ENCODE measurements around the gene TMEM25.

DNA sequence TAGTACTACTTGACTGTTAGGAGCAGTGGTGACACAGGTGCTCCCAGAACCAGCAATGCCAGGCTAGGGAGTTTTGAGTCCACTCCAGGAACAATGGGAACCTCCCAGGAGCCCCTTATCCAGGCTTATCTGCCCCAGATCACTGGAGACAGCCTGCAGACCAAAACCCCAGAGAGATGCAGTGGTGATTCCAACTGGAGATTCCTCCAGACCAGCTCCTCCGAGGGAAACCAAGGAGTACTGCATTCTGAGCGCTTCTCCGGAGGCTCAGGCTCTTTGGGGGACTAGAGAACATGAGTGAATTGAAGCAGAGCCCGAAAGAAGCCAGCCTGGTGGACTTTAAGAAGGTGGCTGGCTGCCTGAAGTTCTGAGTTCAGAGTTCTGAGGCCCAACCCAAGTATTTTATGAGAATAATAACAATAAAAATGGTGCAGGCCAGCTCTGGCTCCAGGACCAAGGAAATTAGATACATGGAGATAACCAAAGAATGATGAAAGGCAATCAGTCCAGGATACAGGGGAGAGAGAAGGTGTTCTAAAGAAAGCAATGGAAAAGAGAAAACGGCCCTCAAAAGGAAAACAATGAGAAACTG lies 1.3 kb upstream of the TMEM25 start:
- TF ChIP-seq MAFK (conservative IDR thresholded peaks at IDR 0.05 in 1 of 2, IDR thresholded peaks at IDR 0.05 in 1 of 2; ENCODE audit: low read length in 2 of 2), result no peak
- no peak for TF ChIP-seq SMC3 (IDR thresholded peaks at IDR 0.05; ENCODE audit: low read length)
- TF ChIP-seq, protein P1, sequence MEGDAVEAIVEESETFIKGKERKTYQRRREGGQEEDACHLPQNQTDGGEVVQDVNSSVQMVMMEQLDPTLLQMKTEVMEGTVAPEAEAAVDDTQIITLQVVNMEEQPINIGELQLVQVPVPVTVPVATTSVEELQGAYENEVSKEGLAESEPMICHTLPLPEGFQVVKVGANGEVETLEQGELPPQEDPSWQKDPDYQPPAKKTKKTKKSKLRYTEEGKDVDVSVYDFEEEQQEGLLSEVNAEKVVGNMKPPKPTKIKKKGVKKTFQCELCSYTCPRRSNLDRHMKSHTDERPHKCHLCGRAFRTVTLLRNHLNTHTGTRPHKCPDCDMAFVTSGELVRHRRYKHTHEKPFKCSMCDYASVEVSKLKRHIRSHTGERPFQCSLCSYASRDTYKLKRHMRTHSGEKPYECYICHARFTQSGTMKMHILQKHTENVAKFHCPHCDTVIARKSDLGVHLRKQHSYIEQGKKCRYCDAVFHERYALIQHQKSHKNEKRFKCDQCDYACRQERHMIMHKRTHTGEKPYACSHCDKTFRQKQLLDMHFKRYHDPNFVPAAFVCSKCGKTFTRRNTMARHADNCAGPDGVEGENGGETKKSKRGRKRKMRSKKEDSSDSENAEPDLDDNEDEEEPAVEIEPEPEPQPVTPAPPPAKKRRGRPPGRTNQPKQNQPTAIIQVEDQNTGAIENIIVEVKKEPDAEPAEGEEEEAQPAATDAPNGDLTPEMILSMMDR (CRISPR knock-in tag; IDR thresholded peaks at IDR 0.05), result no peak
- TF ChIP-seq EP300 (IDR thresholded peaks at IDR 0.05; ENCODE audit: low read depth in 2 of 2, low read length in 2 of 2), result no peak
- no peak for TF ChIP-seq EP300 (CRISPR knock-in tag; IDR thresholded peaks at IDR 0.05; ENCODE audit: borderline replicate concordance)
- TF ChIP-seq EZH2 (conservative IDR thresholded peaks at IDR 0.05; ENCODE audit: low read depth, low read length), result no peak
- TF ChIP-seq ZNF567 (CRISPR knock-in tag; IDR thresholded peaks at IDR 0.05; ENCODE audit: borderline replicate concordance), result no peak

Data from HepG2 (cell line).